GM23248 (cell line): ENCODE data around the gene TEAD3. TPM values are rescaled to one million over a fixed set of nuclear protein-coding genes. Genes with fewer than 3 reads are reported as not detected.

ENCODE experiments used
- DNase-seq: peaks from one replicate; pipeline ENCODE4 v3.0.0-alpha.2; 2015
- H2AFZ ChIP-seq: fragments of 200-600 bp; sonication (generic); 2 replicates; pipeline ENCODE4 v1.6.1; 2016; ENCODE audit warnings: antibody characterized with exemption
- H3F3A ChIP-seq: fragments of 200-600 bp; sonication (generic); 2 replicates; pipeline ENCODE4 v1.6.1; 2016; ENCODE audit warnings: mild to moderate bottlenecking, antibody characterized with exemption, mixed run types; ENCODE audit not compliant: insufficient read depth
- H3K27ac ChIP-seq: fragments of 200-600 bp; sonication (generic); 2 replicates; pipeline ENCODE4 v1.5.1; 2016; ENCODE audit warnings: mild to moderate bottlenecking
- H3K27me3 ChIP-seq: fragments of 200-600 bp; sonication (generic); replicated peaks from 2 replicates; pipeline ENCODE4 v1.6.1; 2016; ENCODE audit warnings: mild to moderate bottlenecking; ENCODE audit not compliant: insufficient read depth
- H3K36me3 ChIP-seq: fragments of 200-600 bp; sonication (generic); 2 replicates; pipeline ENCODE4 v1.6.1; 2016; ENCODE audit warnings: low read depth, mild to moderate bottlenecking
- H3K4me1 ChIP-seq: fragments of 200-600 bp; sonication (generic); 2 replicates; pipeline ENCODE4 v1.6.1; 2016; ENCODE audit warnings: mild to moderate bottlenecking; ENCODE audit not compliant: insufficient read depth
- H3K4me2 ChIP-seq: fragments of 200-600 bp; sonication (generic); one replicate; pipeline ENCODE4 v1.6.1; 2016; ENCODE audit warnings: mild to moderate bottlenecking; ENCODE audit not compliant: unreplicated experiment
- H3K4me3 ChIP-seq: fragments of 200-600 bp; sonication (generic); 2 replicates; pipeline ENCODE4 v1.5.1; 2016; ENCODE audit warnings: mild to moderate bottlenecking
- H3K79me2 ChIP-seq: fragments of 200-600 bp; sonication (generic); 2 replicates; pipeline ENCODE4 v1.6.1; 2016; ENCODE audit warnings: mild to moderate bottlenecking; ENCODE audit not compliant: insufficient read depth
- H3K9ac ChIP-seq: fragments of 200-600 bp; sonication (generic); 2 replicates; pipeline ENCODE4 v1.6.1; 2016; ENCODE audit warnings: mild to moderate bottlenecking
- H3K9me2 ChIP-seq: fragments of 200-600 bp; sonication (generic); 2 replicates; pipeline ENCODE4 v1.6.1; 2016; ENCODE audit warnings: mixed run types, mild to moderate bottlenecking, moderate library complexity; ENCODE audit not compliant: insufficient read depth
- H3K9me3 ChIP-seq: fragments of 200-600 bp; sonication (generic); one replicate; pipeline ENCODE4 v1.6.1; 2017; ENCODE audit warnings: low read depth
- H4K20me1 ChIP-seq: fragments of 200-600 bp; sonication (generic); 2 replicates; pipeline ENCODE4 v1.6.0; 2016; ENCODE audit not compliant: insufficient read depth
- EZH2 ChIP-seq: fragments of 200-600 bp; sonication (generic); IDR thresholded peaks from 2 replicates; pipeline ENCODE4 v1.6.1; 2018; ENCODE audit warnings: antibody characterized with exemption, mild to moderate bottlenecking; ENCODE audit not compliant: insufficient read depth, poor library complexity, severe bottlenecking
- EZH2phosphoT487 ChIP-seq: fragments of 200-600 bp; sonication (generic); IDR thresholded peaks from 2 replicates; pipeline ENCODE4 v1.6.1; 2018; ENCODE audit warnings: antibody characterized with exemption, moderate library complexity, mild to moderate bottlenecking, low read depth; ENCODE audit not compliant: insufficient read depth
- WGBS, 2 experiments: methylation state at CpG; one replicate each; pipeline ENCODE4 v1.1.6; 2015 to 2017; ENCODE audit warnings: low lambda C conversion rate in 2 of 2, low coverage in 1 of 2; ENCODE audit errors: missing lambda C conversion rate in 2 of 2; 5-methylcytosine and 5-hydroxymethylcytosine counted together
- in situ Hi-C: fragments of 300-500 bp; cut with MboI; formaldehyde crosslinking; loops from 2 replicates; pipeline ENCODE4 v1.15.0; 2020
- polyA plus RNA-seq: library from polyadenylated mRNA; unstranded; fragments of >200 nt; fragmentation: Nextera tagmentation; extraction: Ambion mirVana; gene quantifications from 2 replicates; pipeline ENCODE4 v1.2.1, GENCODE V29; 2016
- total RNA-seq: library from RNA; depleted of rRNA; stranded (reverse); fragments of >200 nt; shearing (Covaris generic); gene quantifications from 2 replicates; pipeline ENCODE4 v1.2.3, GENCODE V29; 2014

The TEAD3 gene
- total and polyA plus RNA-seq, 2 experiments from 2014 or later: 6.9 to 10.5 TPM

DNA sequence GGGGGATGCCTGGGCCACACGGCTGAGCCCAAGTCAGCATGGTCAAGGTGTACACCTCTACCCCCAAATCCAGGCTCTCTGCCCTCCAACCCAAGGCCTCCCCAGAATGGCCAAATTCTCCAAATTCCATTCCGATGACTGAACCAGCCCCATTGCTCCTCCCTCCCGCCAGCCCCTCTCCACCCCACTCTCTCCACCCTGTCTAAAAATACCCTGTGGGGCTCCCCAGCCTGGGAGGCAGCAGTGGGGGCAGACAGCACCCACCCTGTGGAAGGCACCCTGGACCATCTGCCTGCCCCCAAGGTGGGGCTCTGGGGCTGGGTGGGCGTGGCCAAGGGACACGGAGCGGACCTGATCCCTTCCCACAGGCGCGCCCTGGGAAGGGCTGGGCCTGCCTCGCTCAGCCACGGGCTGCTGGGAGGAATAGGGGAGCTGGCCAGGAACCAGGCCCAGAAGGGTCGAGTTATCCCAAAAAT lies 11.4 kb downstream of the TEAD3 start:
- Histone ChIP-seq H3K4me1 (peaks cover 29% of the 10 kb centered on the region), H3K9me3 (no peaks in the 10 kb centered on the region), H3K79me2 (peaks cover 54% of the 10 kb centered on the region), H3K4me3 (no peak overlapping the region), H3K27ac (0 out of 2 replicates have a peak overlapping the region, but pooled peaks have one; percentile 4), H3K36me3 (no peaks in the 10 kb centered on the region), H3K27me3 (no peaks in the 10 kb centered on the region), H3K9ac (no peak overlapping the region), H4K20me1 (no peaks in the 10 kb centered on the region), H3K4me2 (peak overlapping the region; percentile 28), H3K9me2 (no peaks in the 10 kb centered on the region), H3F3A (no peaks in the 10 kb centered on the region), H2AFZ (no peak overlapping the region)
- in situ Hi-C loops: no loop called here
- TF ChIP-seq EZH2phosphoT487 (no peak), EZH2 (no peak)
- DNase-seq: peak; percentile 37
- 74 to 75% methylated on average over 10 to 11 of the region's 11 CpGs for WGBS, 2 experiments

DNA sequence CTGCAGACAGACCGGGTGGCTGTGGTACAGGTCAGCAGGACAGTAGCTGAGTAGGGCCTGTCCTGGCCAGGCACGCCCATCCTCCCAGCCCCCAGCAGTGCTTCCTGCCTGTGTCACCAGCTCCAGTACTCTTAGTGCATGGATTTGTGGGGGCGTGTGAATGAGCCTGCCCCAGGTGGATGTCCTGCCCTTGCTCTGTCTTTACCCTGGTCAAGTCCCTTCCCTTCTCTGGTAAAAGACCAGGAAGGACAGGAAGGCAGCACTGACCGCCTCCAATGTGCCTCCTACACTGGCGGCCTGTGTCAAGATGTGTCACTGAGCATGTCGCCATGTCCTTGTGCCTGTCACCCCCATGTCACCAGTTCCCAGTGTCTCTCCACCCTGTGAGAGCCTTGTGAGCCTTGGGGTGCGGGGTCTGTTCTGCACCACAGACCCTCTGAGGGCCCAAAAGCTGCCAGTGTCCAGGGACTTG lies 11.9 kb downstream of the TEAD3 start:
- no peaks in the 10 kb centered on the region for H3F3A ChIP-seq
- H3K4me2 ChIP-seq: peak overlapping the region; percentile 28
- WGBS, 2 experiments: 89% methylated on average over 7 of the region's 7 CpGs
- no peak overlapping the region for H2AFZ ChIP-seq
- H3K27me3 ChIP-seq: no peaks in the 10 kb centered on the region
- H3K27ac ChIP-seq: 0 out of 2 replicates have a peak overlapping the region, but pooled peaks have one; percentile 4
- H3K9me3 ChIP-seq: no peaks in the 10 kb centered on the region
- no peak overlapping the region for H3K4me3 ChIP-seq
- in situ Hi-C loops: no loop called here
- peak; percentile 69 for DNase-seq
- H3K9ac ChIP-seq: no peak overlapping the region
- H3K36me3 ChIP-seq: no peaks in the 10 kb centered on the region
- peaks cover 26% of the 10 kb centered on the region for H3K4me1 ChIP-seq
- H3K9me2 ChIP-seq: no peaks in the 10 kb centered on the region
- H3K79me2 ChIP-seq: peaks cover 51% of the 10 kb centered on the region
- TF ChIP-seq EZH2phosphoT487 (no peak), EZH2 (no peak)
- no peaks in the 10 kb centered on the region for H4K20me1 ChIP-seq

DNA sequence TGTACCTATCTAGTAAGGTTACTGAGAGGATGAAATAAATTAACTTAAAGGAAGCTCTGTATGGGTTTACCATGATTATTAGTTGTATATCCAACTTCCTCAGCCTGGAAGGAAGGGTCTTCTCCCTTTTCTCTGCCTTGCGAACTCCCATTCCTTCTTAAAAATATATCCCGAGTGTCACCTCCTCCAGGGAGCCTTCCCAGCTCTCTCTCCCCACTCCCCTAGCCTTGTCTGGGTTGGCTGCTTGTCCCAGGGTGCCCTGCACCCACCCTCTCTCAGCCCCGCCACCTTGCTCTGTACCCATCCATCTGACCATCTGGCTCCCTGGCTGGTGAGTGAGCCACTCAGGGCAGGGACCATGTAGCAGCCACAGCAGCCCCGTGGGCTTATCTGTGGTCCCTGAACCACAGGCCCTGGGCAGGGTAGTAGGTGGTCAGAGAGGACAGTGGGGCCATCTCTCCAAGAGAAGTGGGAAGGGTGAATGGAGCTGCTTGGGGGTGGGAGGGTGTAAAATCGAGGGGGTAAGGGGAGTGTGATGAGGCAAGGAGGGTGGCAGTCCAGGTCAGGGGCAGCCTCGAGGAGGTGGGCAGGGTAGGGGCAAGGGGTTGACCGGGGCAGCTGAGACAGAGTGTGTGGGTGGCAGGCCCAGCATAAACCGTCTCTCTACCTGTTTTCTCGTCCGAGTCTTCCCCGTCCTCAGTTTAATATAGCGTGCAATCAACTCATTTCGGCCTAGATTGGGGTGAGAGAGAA lies 12.8 kb downstream of the TEAD3 start:
- WGBS, 2 experiments: 90 to 93% methylated on average over 9 to 13 of the region's 13 CpGs
- Histone ChIP-seq H3K4me3 (no peak overlapping the region), H3F3A (no peaks in the 10 kb centered on the region), H3K36me3 (no peaks in the 10 kb centered on the region), H3K4me2 (no peak overlapping the region), H3K9me3 (no peaks in the 10 kb centered on the region), H4K20me1 (no peaks in the 10 kb centered on the region), H3K9me2 (no peaks in the 10 kb centered on the region), H2AFZ (no peak overlapping the region), H3K79me2 (peaks cover 42% of the 10 kb centered on the region), H3K27me3 (no peaks in the 10 kb centered on the region), H3K9ac (no peak overlapping the region), H3K27ac (no peak overlapping the region), H3K4me1 (peaks cover 21% of the 10 kb centered on the region)
- in situ Hi-C loops: no loop called here
- TF ChIP-seq EZH2 (no peak), EZH2phosphoT487 (no peak)
- DNase-seq: no peak

DNA sequence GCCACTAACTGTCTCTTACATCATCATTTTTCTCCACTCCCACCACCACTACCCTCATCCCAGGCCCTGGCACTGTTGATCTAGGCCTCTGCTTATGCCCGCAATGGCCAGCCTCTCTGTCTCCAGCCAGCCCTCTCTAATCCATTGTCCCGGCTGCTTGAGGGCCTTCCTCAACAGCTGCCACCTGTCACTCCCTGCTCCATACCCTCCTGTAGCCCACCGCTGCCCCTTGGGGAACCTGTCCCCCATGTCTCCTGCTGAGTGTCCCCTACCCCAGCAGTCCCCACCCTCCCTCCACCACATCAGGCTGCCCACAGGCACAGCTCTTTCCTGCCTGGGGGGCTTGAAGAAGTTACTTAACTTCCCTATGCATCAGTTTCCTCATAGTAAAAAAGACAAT lies 13.4 kb downstream of the TEAD3 start:
- no peaks in the 10 kb centered on the region for H3K36me3 ChIP-seq
- no peak overlapping the region for H3K27ac ChIP-seq
- H3K4me1 ChIP-seq: peaks cover 21% of the 10 kb centered on the region
- no peaks in the 10 kb centered on the region for H3F3A ChIP-seq
- no peak overlapping the region for H3K9ac ChIP-seq
- 95 to 100% methylated on average over 3 of the region's 3 CpGs for whole genome bisulfite sequencing, 2 experiments
- peaks cover 36% of the 10 kb centered on the region for H3K79me2 ChIP-seq
- in situ Hi-C loops: no loop called here
- no peak for DNase-seq
- no peaks in the 10 kb centered on the region for H4K20me1 ChIP-seq
- no peak overlapping the region for H3K4me2 ChIP-seq
- TF ChIP-seq EZH2phosphoT487: no peak
- no peak for TF ChIP-seq EZH2
- H3K9me3 ChIP-seq: no peaks in the 10 kb centered on the region
- no peak overlapping the region for H3K4me3 ChIP-seq
- no peak overlapping the region for H2AFZ ChIP-seq
- H3K9me2 ChIP-seq: no peaks in the 10 kb centered on the region
- no peaks in the 10 kb centered on the region for H3K27me3 ChIP-seq
